HG02678 (cell line): ENCODE measurements around the gene TXNL1.

Experiments
- ATAC-seq: cut with Tn5 transposase; IDR thresholded peaks from one replicate; pipeline ENCODE4 v1.9.1; 2021; ENCODE audit warnings: mild to moderate bottlenecking, moderate library complexity; ENCODE audit not compliant: unreplicated experiment

The TXNL1 gene

DNA sequence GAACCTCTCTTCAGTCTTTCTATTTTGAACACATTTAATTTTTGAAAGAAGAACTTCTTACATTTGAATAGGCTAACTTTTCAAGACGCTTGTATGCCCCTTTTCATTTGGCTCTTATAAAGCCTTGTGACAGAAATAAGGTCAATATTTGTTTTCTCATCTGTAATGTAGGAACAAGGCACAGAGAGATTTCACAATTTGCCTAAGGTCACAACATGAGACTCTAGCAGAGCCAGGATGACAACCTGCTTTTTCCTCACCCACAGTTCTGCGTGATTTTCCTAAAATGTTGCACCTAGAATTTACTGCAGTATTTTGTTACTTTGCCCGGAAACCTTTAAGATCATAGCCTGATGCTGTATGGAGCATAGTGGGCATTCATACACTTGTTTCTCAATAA, 67.4 kb downstream of the TXNL1 start:
- no peak for ATAC-seq

DNA sequence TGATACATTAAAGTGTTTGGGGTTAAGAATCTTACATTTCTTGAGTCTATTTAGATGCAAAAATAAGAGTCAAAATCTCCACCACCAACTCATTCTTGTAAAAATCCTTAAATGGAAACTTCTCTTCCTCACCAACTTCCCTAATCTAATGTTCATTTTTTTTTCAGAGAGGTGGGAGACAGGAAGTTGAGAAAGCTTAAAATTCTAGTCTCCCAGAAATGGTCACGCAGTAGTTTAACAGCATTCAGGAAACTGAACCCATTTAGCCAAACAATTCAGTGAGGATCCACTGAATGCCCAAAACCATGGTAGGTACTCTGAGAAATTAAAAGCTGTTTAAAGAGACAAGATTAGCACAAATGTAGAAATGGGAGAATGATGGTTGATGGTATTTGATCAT, 69.0 kb downstream of the TXNL1 start:
- ATAC-seq, result no peak

DNA sequence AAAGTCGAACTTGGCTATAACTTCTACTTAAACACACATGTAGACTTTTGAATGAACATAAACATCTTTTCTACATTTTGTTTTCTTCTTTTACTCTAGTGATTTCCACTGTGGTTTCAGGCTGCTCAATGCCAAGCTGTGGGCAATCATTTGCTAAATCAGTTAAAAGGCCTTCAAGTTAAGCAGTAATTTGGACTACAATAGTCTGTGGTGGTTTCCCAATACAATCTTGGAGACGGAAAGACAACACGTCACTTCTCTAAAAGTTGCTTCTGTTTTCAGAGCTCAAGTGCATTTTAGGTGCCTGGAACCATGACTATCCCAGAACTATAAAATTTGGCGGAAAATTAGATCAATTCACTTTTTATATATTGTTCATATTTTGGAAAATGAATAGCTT, 69.4 kb downstream of the TXNL1 start:
- no peak for ATAC-seq

DNA sequence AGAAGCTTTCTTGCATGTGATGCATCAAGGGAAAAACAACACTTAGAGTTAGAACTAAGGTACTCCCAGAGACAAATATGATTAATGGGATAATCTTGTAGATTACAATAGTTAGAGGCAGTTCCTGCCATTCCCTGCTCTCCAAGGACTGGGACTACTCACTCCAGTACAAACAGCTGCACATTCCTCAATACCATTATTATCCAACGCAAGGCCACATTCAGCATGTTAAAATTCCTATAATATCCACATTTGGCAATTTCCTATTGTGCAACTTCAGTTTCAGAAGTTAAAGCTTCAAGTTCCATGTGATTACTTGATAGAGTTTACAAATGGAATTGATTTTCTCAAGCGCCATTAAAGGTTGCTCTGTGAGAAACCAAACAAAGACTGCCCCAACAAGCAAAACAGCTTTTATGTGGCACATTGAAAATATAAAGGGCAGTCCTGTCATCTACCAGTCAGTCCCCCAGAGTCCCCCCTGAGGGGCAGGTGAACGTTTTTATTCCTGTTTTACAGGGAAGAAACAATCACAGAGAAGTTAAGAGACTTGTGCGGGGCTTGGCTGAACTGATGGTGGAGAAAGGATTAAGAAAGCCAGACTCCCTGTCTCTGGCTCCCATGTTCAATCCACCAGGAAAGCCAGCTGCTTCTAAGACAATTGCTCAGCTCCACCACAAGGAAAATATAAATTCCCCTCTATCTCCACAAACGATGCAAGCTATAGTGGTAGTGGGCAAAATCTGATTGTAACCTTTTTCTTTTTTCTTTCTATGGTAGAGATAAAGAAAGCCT, 72.6 kb downstream of the TXNL1 start:
- ATAC-seq, result no peak

DNA sequence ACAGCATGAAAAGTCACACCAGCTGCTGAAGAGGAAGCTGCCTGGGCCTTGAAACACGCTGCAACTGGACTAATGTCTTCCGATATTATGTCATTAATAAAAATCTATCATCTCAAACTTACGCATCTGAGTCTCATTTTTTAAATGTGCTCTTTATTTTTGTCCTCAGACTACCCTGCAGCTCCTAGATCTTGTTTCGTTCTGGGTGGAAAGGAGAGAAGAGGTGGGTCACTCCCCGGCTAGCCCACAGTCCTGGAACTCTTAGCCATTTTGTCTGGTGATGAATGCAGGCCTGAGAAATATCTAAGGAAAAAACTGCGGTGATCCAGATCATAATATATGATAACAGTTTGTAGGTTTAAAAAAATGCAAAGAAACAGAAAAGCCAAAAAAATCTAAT, 73.3 kb downstream of the TXNL1 start:
- no peak for ATAC-seq

DNA sequence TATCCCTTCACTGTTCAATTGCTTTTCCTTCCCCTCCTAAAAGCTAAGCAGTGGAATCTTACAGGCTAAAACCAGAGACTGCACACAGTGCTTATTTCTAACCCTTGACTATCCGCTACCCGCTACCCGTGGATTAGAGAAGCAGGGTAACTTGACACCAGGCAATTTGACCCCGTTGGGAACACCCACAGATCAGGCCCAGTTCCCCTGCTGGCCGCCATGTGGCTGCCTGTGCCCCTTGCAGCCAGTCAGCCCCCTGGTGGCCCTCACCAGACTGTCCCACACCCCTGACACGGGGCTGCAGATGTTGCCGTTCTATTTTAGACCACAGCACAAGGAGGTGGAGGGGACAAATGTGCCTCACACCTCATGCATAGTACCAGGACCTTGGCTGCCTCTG, 74.8 kb downstream of the TXNL1 start:
- ATAC-seq, result no peak

DNA sequence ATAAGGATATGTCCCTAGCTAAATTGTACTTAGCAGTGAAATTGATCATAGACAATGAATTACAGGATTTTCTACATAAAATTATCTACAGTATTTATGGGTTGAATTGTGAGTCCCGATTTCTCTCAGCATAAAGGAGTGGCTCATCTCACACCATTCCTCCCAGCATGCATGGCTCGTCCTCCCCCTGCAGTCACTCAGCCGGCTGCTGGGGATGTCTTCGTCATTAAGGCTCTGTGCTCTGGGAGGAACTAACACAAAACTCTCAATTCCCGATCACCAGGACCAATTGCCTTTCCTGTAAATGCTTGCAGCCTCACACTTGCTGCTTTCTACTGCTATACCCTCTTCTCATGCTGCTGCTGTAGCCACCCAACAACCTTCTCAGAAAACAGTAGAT, 75.9 kb downstream of the TXNL1 start:
- no peak for ATAC-seq

DNA sequence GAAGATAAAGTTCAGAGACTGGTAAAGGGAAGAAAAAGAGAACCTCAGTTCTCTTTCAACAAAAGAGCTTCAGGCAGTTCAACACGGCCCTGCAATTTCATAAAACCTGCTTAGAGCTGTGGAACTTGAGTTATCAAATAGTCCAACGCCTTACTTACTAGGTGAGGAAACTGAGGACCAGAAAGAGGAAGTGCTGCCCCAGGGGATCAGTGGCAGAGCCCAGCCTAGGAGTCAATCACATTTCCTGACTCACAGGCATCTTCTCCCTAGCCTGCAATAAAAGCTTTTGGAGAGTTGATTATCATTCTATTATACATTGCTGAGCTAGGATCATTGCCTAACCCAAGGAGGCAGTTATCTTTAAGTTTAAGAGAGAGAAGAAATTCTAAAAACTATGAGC, 77.4 kb downstream of the TXNL1 start:
- no peak for ATAC-seq

DNA sequence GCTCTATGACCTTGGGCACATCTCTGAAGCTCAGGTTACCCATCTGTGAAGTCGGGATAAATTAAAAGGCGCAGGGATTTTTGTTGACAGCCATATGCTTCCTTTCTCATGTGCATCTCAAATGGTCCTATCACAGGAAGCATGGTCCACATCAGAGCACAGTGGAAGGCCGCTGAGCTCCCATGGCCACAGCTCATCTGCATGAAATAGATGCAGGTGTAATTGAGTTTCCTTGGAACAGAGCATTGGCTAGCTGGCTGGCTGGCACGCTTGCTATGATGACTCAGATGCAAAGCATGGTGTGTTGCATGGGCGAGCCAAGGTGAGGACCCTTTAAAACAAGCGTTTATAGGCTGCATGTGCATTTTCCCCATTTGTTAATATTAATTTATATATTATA, 79.3 kb downstream of the TXNL1 start:
- no peak for ATAC-seq

DNA sequence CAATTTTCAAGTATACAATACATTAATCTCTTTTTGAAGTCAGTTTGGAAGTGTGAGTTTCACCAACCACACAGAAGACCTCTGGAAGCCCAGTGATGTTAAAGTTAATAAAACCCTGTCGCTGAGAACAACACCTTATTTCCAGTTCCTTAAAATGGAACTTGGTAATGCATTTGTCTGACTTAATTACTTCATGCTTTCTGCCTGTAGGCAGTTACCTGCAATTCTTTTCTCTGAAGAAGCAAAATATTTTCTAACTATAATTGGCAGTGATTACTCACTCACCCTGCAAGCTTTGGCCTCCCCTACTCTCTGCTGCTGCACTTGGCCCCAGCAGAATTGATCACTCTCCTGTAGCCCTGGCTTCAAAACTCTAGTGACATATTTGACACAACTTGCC, 81.5 kb downstream of the TXNL1 start:
- ATAC-seq, result no peak

DNA sequence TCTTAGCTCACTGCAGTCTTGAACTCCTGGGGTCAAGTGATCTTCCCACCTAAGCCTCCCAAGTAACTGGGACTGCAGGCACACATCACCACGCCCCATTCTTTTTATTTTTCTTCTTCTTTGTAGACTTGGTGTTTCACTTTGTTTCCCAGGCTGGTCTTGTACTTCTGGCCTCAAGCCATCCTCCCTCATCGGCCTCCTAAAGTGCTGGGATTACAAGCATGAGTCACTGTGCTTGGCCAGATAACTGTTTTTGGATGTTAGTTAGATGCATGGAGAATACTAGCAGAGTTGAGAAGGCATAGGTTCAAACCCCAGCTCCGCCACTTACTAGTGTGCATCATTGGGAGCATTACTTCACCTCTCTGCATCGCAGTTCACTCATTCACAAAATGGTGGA, 88.3 kb downstream of the TXNL1 start:
- no peak for ATAC-seq
